H1 (cell line): ENCODE data around the gene KRTAP6-1. TPM values are rescaled to one million over a fixed set of nuclear protein-coding genes. Genes with fewer than 3 reads are reported as not detected.

Experiments used
- CTCF ChIA-PET: fragments of 300-600 bp; sonication (Branson Sonifier 250); formaldehyde crosslinking; loops from one replicate; lab custom pipeline; 2021; ENCODE audit not compliant: partially characterized antibody; lab: Charles Lee
- POLR2A ChIA-PET: fragments of 300-600 bp; sonication (Branson Sonifier 250); formaldehyde crosslinking; loops from one replicate; lab custom pipeline; 2021; ENCODE audit warnings: inconsistent platforms; ENCODE audit not compliant: partially characterized antibody; lab: Charles Lee
- DNase-seq, 2 experiments: peaks; one replicate each; pipeline versions ENCODE4 v3.0.0 to v3.0.0-alpha.2; 2010 to 2022; ENCODE audit warnings: low spot score in 2 of 2, low read depth in 1 of 2, mixed read lengths in 1 of 2
- FAIRE-seq: peaks from 2 replicates; lab custom pipeline; 2011; peaks lifted over from hg19 to GRCh38; lab: Jason Lieb, UNC
- H2AFZ ChIP-seq: 2 replicates; pipeline ENCODE4 v1.8.1; 2012; ENCODE audit warnings: low read length, inconsistent platforms
- H2AK5ac ChIP-seq: 2 replicates; pipeline ENCODE4 v1.6.1; 2013; ENCODE audit warnings: low read depth, low read length
- H2BK120ac ChIP-seq: replicated peaks from 2 replicates; pipeline ENCODE3; 2013; ENCODE audit warnings: low read depth, low read length, inconsistent platforms
- H2BK12ac ChIP-seq: 2 replicates; pipeline ENCODE4 v1.6.1; 2013; ENCODE audit warnings: low read depth, low read length
- H2BK15ac ChIP-seq: 2 replicates; pipeline ENCODE4 v1.6.1; 2013; ENCODE audit warnings: low read length
- H2BK20ac ChIP-seq: 2 replicates; pipeline ENCODE4 v1.6.1; 2013; ENCODE audit warnings: low read length
- H2BK5ac ChIP-seq: 2 replicates; pipeline ENCODE4 v1.6.1; 2013; ENCODE audit warnings: low read depth, low read length
- H3K14ac ChIP-seq: 2 replicates; pipeline ENCODE4 v1.6.1; 2013; ENCODE audit warnings: inconsistent platforms; ENCODE audit not compliant: insufficient read length
- H3K18ac ChIP-seq: 2 replicates; pipeline ENCODE4 v1.6.1; 2013; ENCODE audit warnings: low read length; ENCODE audit errors: extremely low read depth
- H3K23ac ChIP-seq: 2 replicates; pipeline ENCODE4 v1.6.1; 2013; ENCODE audit warnings: inconsistent platforms; ENCODE audit not compliant: insufficient read length
- H3K23me2 ChIP-seq: 2 replicates; pipeline ENCODE4 v1.6.1; 2013; ENCODE audit warnings: low read depth, low read length
- H3K27ac ChIP-seq: 2 replicates; pipeline ENCODE4 v1.6.1; 2011; ENCODE audit warnings: low read depth, low read length, inconsistent platforms
- H3K27me3 ChIP-seq, 4 experiments: replicated peaks in 1 of 4; 1 replicate in 1 of 4; 2 replicates in 3 of 4; pipeline versions ENCODE4 v1.6.1 to v1.8.1; 2011 to 2013; ENCODE audit warnings: low read length in 3 of 4, mild to moderate bottlenecking in 3 of 4, inconsistent platforms in 2 of 4, mixed read lengths in 2 of 4, moderate library complexity in 1 of 4; ENCODE audit not compliant: control insufficient read depth in 3 of 4, insufficient read depth in 3 of 4; ENCODE audit errors: extremely low read depth in 1 of 4
- H3K36me3 ChIP-seq, 4 experiments: 2 replicates each; pipeline versions ENCODE4 v1.6.1 to v1.8.1; 2011 to 2013; ENCODE audit warnings: mild to moderate bottlenecking in 4 of 4, low read length in 3 of 4, moderate library complexity in 2 of 4, control low read depth in 1 of 4, inconsistent platforms in 1 of 4; ENCODE audit not compliant: insufficient read depth in 4 of 4, control insufficient read depth in 2 of 4
- H3K4ac ChIP-seq: replicated peaks from 2 replicates; pipeline ENCODE3; 2013; ENCODE audit warnings: low read length, low read depth, mixed read lengths, inconsistent platforms; ENCODE audit not compliant: insufficient read length
- H3K4me1 ChIP-seq, 4 experiments: replicated peaks in 1 of 4; 1 replicate in 1 of 4; 2 replicates in 3 of 4; pipeline versions ENCODE4 v1.6.1 to v1.8.1; 2011 to 2013; ENCODE audit warnings: low read length in 3 of 4, inconsistent platforms in 2 of 4, mixed read lengths in 1 of 4; ENCODE audit not compliant: insufficient read depth in 4 of 4, control insufficient read depth in 3 of 4
- H3K4me2 ChIP-seq, 2 experiments: 2 replicates each; pipeline versions ENCODE4 v1.6.1 to v1.8.1; 2011 to 2013; ENCODE audit warnings: low read depth in 2 of 2, low read length in 2 of 2, control low read depth in 1 of 2, inconsistent platforms in 1 of 2, mild to moderate bottlenecking in 1 of 2; ENCODE audit not compliant: insufficient read depth in 1 of 2
- H3K4me3 ChIP-seq, 4 experiments: fragments of 200-600, 300-600 bp in 1 of 4; sonication (generic), shearing (Covaris generic), sonication (Bioruptor Twin) in 1 of 4; 2 replicates each; pipeline versions ENCODE4 v1.5.1 to v1.8.1; 2011 to 2016; ENCODE audit warnings: low read length in 4 of 4, low read depth in 3 of 4, control low read depth in 2 of 4, inconsistent platforms in 2 of 4, mild to moderate bottlenecking in 2 of 4, mixed read lengths in 1 of 4, moderate library complexity in 1 of 4; ENCODE audit not compliant: insufficient read depth in 2 of 4; ENCODE audit errors: extremely low read depth in 1 of 4
- H3K56ac ChIP-seq: replicated peaks from 2 replicates; pipeline ENCODE3; 2013; ENCODE audit warnings: low read depth, mild to moderate bottlenecking, mixed read lengths, low read length, inconsistent platforms; ENCODE audit not compliant: insufficient read length
- H3K79me1 ChIP-seq: 2 replicates; pipeline ENCODE4 v1.6.1; 2013; ENCODE audit warnings: low read depth, low read length, control low read depth
- H3K79me2 ChIP-seq, 2 experiments: 2 replicates each; pipeline versions ENCODE4 v1.6.1 to v1.8.1; 2012 to 2013; ENCODE audit warnings: low read length in 2 of 2, mild to moderate bottlenecking in 2 of 2, inconsistent platforms in 1 of 2; ENCODE audit not compliant: insufficient read depth in 2 of 2, control insufficient read depth in 1 of 2
- H3K9ac ChIP-seq, 4 experiments: replicated peaks in 1 of 4; 1 replicate in 1 of 4; 2 replicates in 3 of 4; pipeline versions ENCODE4 v1.6.1 to v1.8.1; 2011 to 2013; ENCODE audit warnings: low read depth in 3 of 4, low read length in 3 of 4, control low read depth in 2 of 4, mild to moderate bottlenecking in 2 of 4, moderate library complexity in 2 of 4, inconsistent platforms in 1 of 4; ENCODE audit errors: extremely low read depth in 1 of 4
- H3K9me3 ChIP-seq, 2 experiments: 2 replicates each; pipeline versions ENCODE4 v1.6.1 to v1.8.1; 2012 to 2013; ENCODE audit warnings: mild to moderate bottlenecking in 2 of 2, moderate library complexity in 2 of 2, control low read depth in 1 of 2, inconsistent platforms in 1 of 2, low read depth in 1 of 2, low read length in 1 of 2, mixed read lengths in 1 of 2; ENCODE audit not compliant: insufficient read depth in 2 of 2
- H4K20me1 ChIP-seq, 2 experiments: replicated peaks in 1 of 2; 2 replicates each; pipeline versions ENCODE3 to v1.8.1; 2011 to 2013; ENCODE audit warnings: inconsistent platforms in 2 of 2, low read length in 2 of 2, mild to moderate bottlenecking in 1 of 2; ENCODE audit not compliant: insufficient read depth in 2 of 2, control insufficient read depth in 1 of 2
- H4K5ac ChIP-seq: 2 replicates; pipeline ENCODE4 v1.6.1; 2013; ENCODE audit warnings: low read length, low read depth, mixed read lengths, inconsistent platforms; ENCODE audit not compliant: insufficient read length
- H4K8ac ChIP-seq: 2 replicates; pipeline ENCODE4 v1.8.0; 2013; ENCODE audit warnings: mild to moderate bottlenecking, moderate library complexity, low read length, inconsistent platforms; ENCODE audit not compliant: insufficient read depth; ENCODE audit errors: extremely low read depth
- H4K91ac ChIP-seq: replicated peaks from 2 replicates; pipeline ENCODE3; 2013; ENCODE audit warnings: low read length, mixed read lengths, inconsistent platforms; ENCODE audit not compliant: insufficient read length
- BACH1 ChIP-seq: IDR thresholded peaks from 2 replicates; pipeline ENCODE4 v1.6.1; 2012; ENCODE audit warnings: low read length, improper control_type of control experiment
- CEBPB ChIP-seq: IDR thresholded peaks from 2 replicates; pipeline ENCODE4 v1.6.1; 2012; ENCODE audit warnings: low read depth, low read length
- KDM4A ChIP-seq: IDR thresholded peaks from one replicate; pipeline ENCODE4 v1.7.1; 2012; ENCODE audit warnings: low read depth, mild to moderate bottlenecking, moderate library complexity, low read length, inconsistent platforms; ENCODE audit not compliant: severe bottlenecking
- PHF8 ChIP-seq: fragments of 200-600 bp; sonication (generic); conservative IDR thresholded peaks from 2 replicates; pipeline ENCODE4 v1.7.1; 2012; ENCODE audit warnings: low read depth, mild to moderate bottlenecking, inconsistent platforms, low read length, moderate library complexity
- POLR2A ChIP-seq, 2 experiments: IDR thresholded peaks; 1 replicate in 1 of 2; 2 replicates in 1 of 2; pipeline ENCODE4 v1.6.1; 2011; ENCODE audit warnings: low read depth in 2 of 2, low read length in 2 of 2, mild to moderate bottlenecking in 2 of 2; ENCODE audit errors: control extremely low read depth in 1 of 2
- RAD21 ChIP-seq, 2 experiments: IDR thresholded peaks in 1 of 2; conservative IDR thresholded peaks in 1 of 2; 2 replicates each; pipeline ENCODE4 v1.6.1; 2011; ENCODE audit warnings: low read depth in 2 of 2, low read length in 2 of 2, improper control_type of control experiment in 1 of 2, inconsistent platforms in 1 of 2, mild to moderate bottlenecking in 1 of 2, moderate library complexity in 1 of 2
- RXRA ChIP-seq: IDR thresholded peaks from 2 replicates; pipeline ENCODE4 v1.6.1; 2011; ENCODE audit warnings: low read depth, mild to moderate bottlenecking, low read length, moderate library complexity; ENCODE audit not compliant: insufficient read depth
- SRF ChIP-seq: IDR thresholded peaks from 2 replicates; pipeline ENCODE4 v1.6.1; 2011; ENCODE audit warnings: mild to moderate bottlenecking, low read depth, low read length, moderate library complexity
- TAF1 ChIP-seq: IDR thresholded peaks from 2 replicates; pipeline ENCODE4 v1.6.1; 2011; ENCODE audit warnings: mild to moderate bottlenecking, low read depth, low read length
- TBP ChIP-seq: IDR thresholded peaks from 2 replicates; pipeline ENCODE4 v1.6.1; 2011; ENCODE audit warnings: low read depth, low read length, improper control_type of control experiment
- WGBS, 2 experiments: shearing (Covaris generic) in 1 of 2; methylation state at CpG; one replicate each; pipeline versions ENCODE4 v1.1.6 to v1.1.7; 2013 to 2015; ENCODE audit warnings: low lambda C conversion rate in 2 of 2, mixed read lengths in 2 of 2, inconsistent platforms in 1 of 2, low coverage in 1 of 2, missing lambda C conversion rate in 1 of 2; ENCODE audit not compliant: insufficient replicate concordance in 2 of 2, insufficient coverage in 1 of 2, insufficient read length in 1 of 2; ENCODE audit errors: extremely low coverage in 1 of 2, missing lambda C conversion rate in 1 of 2; 5-methylcytosine and 5-hydroxymethylcytosine counted together
- polyA plus RNA-seq, 7 experiments: library from polyadenylated mRNA; depleted of rRNA in 3 of 7; stranded (reverse) in 5 of 7; unstranded in 2 of 7; fragments of >200 nt in 5 of 7; fragments of 200-250 nt in 2 of 7; gene quantifications; 1 replicate in 5 of 7; 2 replicates in 1 of 7; 4 replicates in 1 of 7; pipeline versions ENCODE4 v1.2.1 to v1.2.3, GENCODE V29; 2011 to 2013; ENCODE audit warnings: missing spikeins in 2 of 7, mixed read lengths in 2 of 7
- total RNA-seq: library from RNA; stranded (reverse); fragmentation: NEBNext Ultra II Directional; extraction: Animal tissue kit (Norgen Biotek cat#: 25700); gene quantifications from 2 replicates; pipeline ENCODE4 v1.2.1, GENCODE V29; 2021
- TF ChIP-seq, protein P1 (sequence below): IDR thresholded peaks from 2 replicates; pipeline ENCODE4 v1.6.1; 2012; ENCODE audit warnings: inconsistent platforms
- TF ChIP-seq, protein P2 (sequence below): IDR thresholded peaks from 2 replicates; pipeline ENCODE4 v1.6.1; 2012; ENCODE audit warnings: inconsistent platforms

Gene KRTAP6-1
- total and polyA plus RNA-seq, 2 of the 8 experiments (the other 6 are each of a cell fraction or from before 2014, with no cell fraction given): not detected

DNA sequence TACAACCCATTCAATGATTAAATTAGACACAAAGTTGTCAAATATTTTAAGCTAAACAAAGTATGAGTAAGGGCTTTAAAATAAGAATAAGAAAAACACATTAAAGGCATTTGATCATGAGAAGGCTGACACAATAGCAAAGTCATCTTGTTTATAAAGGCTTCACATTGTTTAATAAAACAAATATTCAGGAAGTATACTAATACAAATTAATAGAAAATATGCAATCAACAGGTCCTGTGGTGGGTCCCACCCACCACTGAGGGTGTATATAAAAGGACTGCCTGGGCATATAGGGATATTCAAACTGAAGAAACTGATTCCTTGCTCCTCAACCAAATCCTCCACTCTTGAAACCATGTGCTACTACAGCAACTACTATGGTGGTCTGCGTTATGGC, 21.2 kb upstream of the KRTAP6-1 start, which contains the start of gene KRTAP20-2:
Gene KRTAP20-2 (plus strand): TSS at position 301 of the 400 bp plus-strand sequence. CDS start 58 bp downstream, at position 359.
- Histone ChIP-seq H2BK12ac (no peak within 1 kb of the TSS), H3K79me2 (no peaks in the 10 kb centered on the region), H4K20me1 (no peaks in the 10 kb centered on the region), H4K5ac (no peak within 1 kb of the TSS), H3K56ac (no peak within 1 kb of the TSS), H3K27me3 (no peaks in the 10 kb centered on the region), H3K36me3 (no peaks in the 10 kb centered on the region), H2BK15ac (no peak within 1 kb of the TSS), H3K79me1 (no peaks in the 10 kb centered on the region), H2AFZ (no peak within 1 kb of the TSS), H2BK120ac (no peak within 1 kb of the TSS), H3K14ac (no peak within 1 kb of the TSS), H4K91ac (no peak within 1 kb of the TSS), H3K23ac (no peak within 1 kb of the TSS), H2AK5ac (no peak within 1 kb of the TSS), H2BK5ac (no peak within 1 kb of the TSS), H3K4me2 (no peak within 1 kb of the TSS), H4K8ac (no peak within 1 kb of the TSS), H3K4me1 (no peaks in the 10 kb centered on the region), H2BK20ac (no peak within 1 kb of the TSS), H3K23me2 (no peaks in the 10 kb centered on the region), H3K27ac (no peak within 1 kb of the TSS), H3K9ac (no peak within 1 kb of the TSS), H3K9me3 (no peaks in the 10 kb centered on the region; a peak in 1 of 4 replicates), H3K4ac (no peak within 1 kb of the TSS), H3K18ac (no peak within 1 kb of the TSS), H3K4me3 (no peak within 1 kb of the TSS)
- TF ChIP-seq TAF1: no peak
- no peak for TF ChIP-seq PHF8
- TF ChIP-seq KDM4A: no peak
- TF ChIP-seq RAD21 (IDR thresholded peaks at IDR 0.05 in 1 of 2, conservative IDR thresholded peaks at IDR 0.05 in 1 of 2; ENCODE audit: low read depth in 2 of 2, low read length in 2 of 2): no peak
- TF ChIP-seq RXRA: no peak
- no peak for TF ChIP-seq CEBPB
- TF ChIP-seq, protein P1, sequence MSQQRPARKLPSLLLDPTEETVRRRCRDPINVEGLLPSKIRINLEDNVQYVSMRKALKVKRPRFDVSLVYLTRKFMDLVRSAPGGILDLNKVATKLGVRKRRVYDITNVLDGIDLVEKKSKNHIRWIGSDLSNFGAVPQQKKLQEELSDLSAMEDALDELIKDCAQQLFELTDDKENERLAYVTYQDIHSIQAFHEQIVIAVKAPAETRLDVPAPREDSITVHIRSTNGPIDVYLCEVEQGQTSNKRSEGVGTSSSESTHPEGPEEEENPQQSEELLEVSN: no peak
- no peak for TF ChIP-seq TBP
- TF ChIP-seq BACH1: no peak
- no peak for TF ChIP-seq POLR2A (IDR thresholded peaks at IDR 0.05; ENCODE audit: control extremely low read depth in 1 of 2, low read depth in 2 of 2, low read length in 2 of 2)
- TF ChIP-seq, protein P2, sequence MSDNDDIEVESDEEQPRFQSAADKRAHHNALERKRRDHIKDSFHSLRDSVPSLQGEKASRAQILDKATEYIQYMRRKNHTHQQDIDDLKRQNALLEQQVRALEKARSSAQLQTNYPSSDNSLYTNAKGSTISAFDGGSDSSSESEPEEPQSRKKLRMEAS: no peak
- no peak for TF ChIP-seq SRF
- ChIA-PET CTCF (no interaction called here), POLR2A (no interaction called here)
- no peak for DNase-seq
- FAIRE-seq: no peak
- 93% methylated on average over 1 of the region's 1 CpG; no CpG with 5 or more reads in 1 of the 2 experiments for WGBS, 2 experiments
